Measurements from ENCODE around the gene MEOX2.

- TF ChIP-seq, protein P1, sequence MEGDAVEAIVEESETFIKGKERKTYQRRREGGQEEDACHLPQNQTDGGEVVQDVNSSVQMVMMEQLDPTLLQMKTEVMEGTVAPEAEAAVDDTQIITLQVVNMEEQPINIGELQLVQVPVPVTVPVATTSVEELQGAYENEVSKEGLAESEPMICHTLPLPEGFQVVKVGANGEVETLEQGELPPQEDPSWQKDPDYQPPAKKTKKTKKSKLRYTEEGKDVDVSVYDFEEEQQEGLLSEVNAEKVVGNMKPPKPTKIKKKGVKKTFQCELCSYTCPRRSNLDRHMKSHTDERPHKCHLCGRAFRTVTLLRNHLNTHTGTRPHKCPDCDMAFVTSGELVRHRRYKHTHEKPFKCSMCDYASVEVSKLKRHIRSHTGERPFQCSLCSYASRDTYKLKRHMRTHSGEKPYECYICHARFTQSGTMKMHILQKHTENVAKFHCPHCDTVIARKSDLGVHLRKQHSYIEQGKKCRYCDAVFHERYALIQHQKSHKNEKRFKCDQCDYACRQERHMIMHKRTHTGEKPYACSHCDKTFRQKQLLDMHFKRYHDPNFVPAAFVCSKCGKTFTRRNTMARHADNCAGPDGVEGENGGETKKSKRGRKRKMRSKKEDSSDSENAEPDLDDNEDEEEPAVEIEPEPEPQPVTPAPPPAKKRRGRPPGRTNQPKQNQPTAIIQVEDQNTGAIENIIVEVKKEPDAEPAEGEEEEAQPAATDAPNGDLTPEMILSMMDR (IDR thresholded peaks at IDR 0.05), result no peak
- TF ChIP-seq POLR2A (IDR thresholded peaks at IDR 0.05), result no peak
Observed at GRCh38 chr7:15625466-15625865, 61.0 kb downstream of the MEOX2 start.

All from uterus (tissue), 2 donors.